ENCODE measurements around the gene ARHGAP24. TPM values are rescaled to one million over a fixed set of nuclear protein-coding genes. Genes with fewer than 3 reads are reported as not detected.
"Not testable (repeated sequence)": the region's sequence is repeated elsewhere in the genome, so short reads cannot be mapped to it uniquely, and the experiment has no call there.

Gene ARHGAP24
- total RNA-seq, 2 donors from 2014 or later: 30.2 to 38.3 TPM

DNA sequence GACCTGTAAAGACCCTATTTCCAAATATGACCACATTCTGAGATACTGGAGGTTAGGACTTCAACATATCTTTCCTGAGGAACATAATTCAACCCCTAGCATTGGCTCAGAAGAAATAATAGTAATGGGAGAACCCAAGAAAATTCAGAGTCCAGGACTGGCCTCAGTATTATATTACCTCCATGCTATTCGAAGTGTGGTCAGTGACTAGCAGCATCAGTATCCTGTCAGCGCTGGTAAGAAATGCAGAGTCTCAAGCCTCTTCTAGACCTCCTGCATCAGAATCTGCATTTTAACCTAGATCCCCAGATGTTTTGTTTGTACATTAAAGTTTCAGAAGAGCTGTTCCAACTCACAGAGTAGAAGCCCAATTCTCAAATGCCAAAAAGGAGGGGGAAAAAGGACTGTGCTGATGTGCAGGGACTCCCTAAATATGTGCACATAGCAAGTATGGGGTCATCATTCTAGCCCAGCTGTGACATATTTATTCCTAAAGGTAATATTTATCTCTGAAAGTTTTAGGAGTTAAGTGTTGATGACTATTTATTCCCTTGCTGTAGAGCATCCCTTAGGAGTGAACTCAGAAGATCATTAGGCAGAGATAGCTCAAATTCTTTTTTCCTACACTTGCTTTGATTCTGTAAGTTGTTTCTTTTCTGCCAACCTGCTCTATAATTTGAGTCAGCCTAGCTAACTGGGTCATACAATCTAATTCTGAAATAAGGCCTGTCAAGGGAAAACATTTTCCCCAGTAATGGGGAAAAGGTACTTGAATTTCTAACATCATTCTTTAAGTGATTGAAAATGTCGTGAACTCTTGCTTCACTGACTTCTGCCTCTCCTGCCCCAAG lies 361.9 kb downstream of the ARHGAP24 start:
- no peak for ATAC-seq
- no peak for DNase-seq
- intact Hi-C loops (cut with DNase I): no loop called here

- no peak for DNase-seq
- peak in 1 of 2 donors; percentile 70 for ATAC-seq
- intact Hi-C loops (cut with DNase I): no loop called here
These were observed 362.4 kb downstream of the ARHGAP24 start for GRCh38 chr4:85837439-85837733.

- ATAC-seq; DNase-seq; intact Hi-C loops (cut with DNase I): not testable (repeated sequence)
These were observed 365.1 kb downstream of the ARHGAP24 start for GRCh38 chr4:85839981-85840451.

GRCh38 chr4:85842540-85842939 lies 367.6 kb downstream of the ARHGAP24 start:
- intact Hi-C loops (cut with DNase I): no loop called here
- ATAC-seq (peak; percentile 65 to 80), DNase-seq (no peak)

DNA sequence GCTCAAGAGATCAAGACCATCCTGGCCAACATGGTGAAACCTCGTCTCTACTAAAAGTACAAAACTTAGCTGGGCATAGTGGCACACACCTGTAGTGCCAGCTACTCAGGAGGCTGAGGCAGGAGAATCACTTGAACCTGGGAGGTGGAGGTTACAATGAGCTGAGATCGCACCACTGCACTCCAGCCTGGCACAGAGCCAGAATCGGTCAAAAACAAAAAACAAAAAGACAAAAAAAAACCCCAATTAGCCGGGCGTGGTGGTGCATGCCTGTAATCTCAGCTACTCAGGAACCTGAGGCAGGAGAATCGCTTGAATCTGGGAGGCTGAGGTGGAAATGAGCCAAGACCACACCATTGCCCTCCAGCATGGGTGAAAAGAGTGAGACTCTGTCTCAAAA lies 378.8 kb downstream of the ARHGAP24 start:
- DNase-seq; ATAC-seq; intact Hi-C loops (cut with DNase I): not testable (repeated sequence)

GRCh38 chr4:85854546-85854945 lies 379.6 kb downstream of the ARHGAP24 start:
- no peak for DNase-seq
- peak; percentile 51 to 74 for ATAC-seq
- intact Hi-C loops (cut with DNase I): no loop called here

DNA sequence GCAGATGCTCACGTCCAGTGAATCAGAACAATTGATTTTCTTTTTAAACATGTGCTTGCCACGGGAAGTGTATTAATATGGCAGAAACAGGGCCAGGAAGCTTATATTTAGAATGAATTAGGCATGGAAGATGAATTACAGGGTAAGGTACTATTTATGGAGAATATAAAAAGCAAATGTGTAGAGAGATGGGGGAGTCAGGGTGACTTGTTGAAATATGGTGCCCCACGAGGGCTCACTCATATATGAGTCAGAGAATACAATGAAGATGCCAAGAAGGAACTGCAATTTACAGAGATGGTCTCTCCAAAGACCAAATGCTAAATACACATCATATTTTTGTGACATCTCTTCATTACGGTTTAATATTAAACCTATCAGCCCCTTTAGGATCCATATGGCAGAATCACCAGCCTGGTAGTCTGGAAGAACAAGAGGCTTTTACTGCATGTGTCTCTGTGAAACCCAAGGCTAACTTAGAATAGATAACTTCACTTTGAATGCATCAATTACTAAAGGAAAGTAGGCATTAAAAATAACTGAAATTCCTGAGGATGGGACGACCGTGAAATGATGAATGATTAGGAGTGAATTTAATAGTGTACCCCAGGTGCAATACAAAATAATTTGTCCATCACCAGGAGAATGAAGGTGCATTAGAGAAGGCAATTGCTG lies 385.3 kb downstream of the ARHGAP24 start:
- intact Hi-C loops (cut with DNase I): no loop called here
- DNase-seq (no peak), ATAC-seq (no peak)

- intact Hi-C loops (cut with DNase I): no loop called here
- no peak for ATAC-seq
- no peak for DNase-seq
These were observed 386.3 kb downstream of the ARHGAP24 start for GRCh38 chr4:85861064-85861765.

GRCh38 chr4:85862896-85863295 lies 387.9 kb downstream of the ARHGAP24 start:
- intact Hi-C loops (cut with DNase I): no loop called here
- ATAC-seq: no peak
- DNase-seq: no peak

- no peak for DNase-seq
- no peak for ATAC-seq
- intact Hi-C loops (cut with DNase I): no loop called here
These were observed 389.6 kb downstream of the ARHGAP24 start for GRCh38 chr4:85864259-85865205.

DNA sequence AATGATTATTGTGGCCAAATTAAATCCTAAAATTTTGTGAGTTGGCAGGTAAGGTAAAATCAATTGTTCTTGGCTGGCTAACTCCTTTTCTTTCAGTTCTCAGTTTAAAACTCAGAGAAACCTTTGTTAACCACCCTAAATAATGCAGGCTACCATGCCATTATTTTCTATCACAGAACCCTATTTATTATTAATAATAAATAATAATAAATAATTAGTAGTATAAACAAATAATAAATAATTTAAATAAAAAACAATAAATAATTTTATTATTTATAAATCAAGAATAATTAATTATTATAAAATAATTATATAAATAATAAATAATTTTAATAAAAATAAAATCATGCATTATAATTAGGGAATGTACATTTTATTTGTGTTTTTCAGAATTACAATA lies 390.3 kb downstream of the ARHGAP24 start:
- intact Hi-C loops (cut with DNase I): no loop called here
- ATAC-seq (no peak), DNase-seq (no peak)

- no peak for ATAC-seq
- intact Hi-C loops (cut with DNase I): no loop called here
- no peak for DNase-seq
These were observed 391.6 kb downstream of the ARHGAP24 start for GRCh38 chr4:85866508-85866907.

DNA sequence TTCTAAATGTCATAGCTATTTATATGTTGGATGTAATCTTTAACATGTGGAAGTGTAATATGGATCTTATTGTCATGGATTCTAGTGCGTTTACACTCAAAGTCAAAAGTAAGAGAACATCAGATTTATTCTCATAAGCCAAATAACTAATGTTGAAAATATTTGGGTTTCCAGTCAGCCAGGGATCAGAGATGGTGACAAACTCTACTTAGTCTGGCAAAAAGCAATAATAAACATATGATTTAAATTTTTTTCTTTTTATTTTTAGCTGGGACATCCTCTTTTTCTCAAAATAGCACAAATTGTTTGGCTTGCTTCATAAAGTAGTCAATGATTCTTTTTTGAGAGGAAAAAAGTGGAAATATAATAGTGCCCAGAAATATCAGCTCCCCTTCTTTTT lies 392.3 kb downstream of the ARHGAP24 start:
- DNase-seq: no peak
- ATAC-seq: no peak
- intact Hi-C loops (cut with DNase I): no loop called here

- DNase-seq (no peak), ATAC-seq (no peak)
- intact Hi-C loops (cut with DNase I): no loop called here
These were observed 394.2 kb downstream of the ARHGAP24 start for GRCh38 chr4:85869181-85869580.

GRCh38 chr4:85870298-85871083 lies 395.5 kb downstream of the ARHGAP24 start:
- no peak for ATAC-seq
- no peak for DNase-seq
- intact Hi-C loops (cut with DNase I): no loop called here

- intact Hi-C loops (cut with DNase I): no loop called here
- no peak for DNase-seq
- peak in 1 of 2 donors; percentile 8 for ATAC-seq
These were observed 398.6 kb downstream of the ARHGAP24 start for GRCh38 chr4:85873566-85873965.

DNA sequence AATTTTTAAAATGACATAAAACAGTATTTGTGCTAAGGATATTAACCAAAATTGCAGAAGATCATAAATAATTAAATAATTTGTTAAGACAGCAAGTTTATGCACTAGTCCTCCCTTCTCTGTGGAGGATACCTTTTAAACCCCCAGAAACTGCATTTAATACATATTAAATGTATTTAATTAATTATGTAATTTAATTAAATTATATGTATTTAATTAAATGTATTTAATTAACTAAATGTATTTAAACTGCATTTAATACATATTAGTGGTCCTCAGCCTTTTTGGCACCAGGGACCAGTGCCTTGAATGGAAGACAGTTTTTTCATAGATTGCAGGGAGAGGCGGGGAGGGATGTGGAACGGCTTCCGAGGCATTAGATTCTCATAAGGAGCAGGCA lies 404.6 kb downstream of the ARHGAP24 start:
- DNase-seq: no peak
- intact Hi-C loops (cut with DNase I): no loop called here
- no peak for ATAC-seq

GRCh38 chr4:85883180-85883579 lies 408.2 kb downstream of the ARHGAP24 start:
- ATAC-seq (no peak), DNase-seq (no peak)
- intact Hi-C loops (cut with DNase I): no loop called here

Measured in left cardiac atrium (tissue), 4 donors.